ENCODE results near the gene DTX3L. TPM values are rescaled to one million over a fixed set of nuclear protein-coding genes. Genes with fewer than 3 reads are reported as not detected.
A peak's percentile ranks its signal among the peaks of the same experiment; 100 is the strongest.

Gene DTX3L
- total RNA-seq, 1 experiment from 2014 or later, result 41.7 TPM

GRCh38 chr3:122612696-122613095 is 48.6 kb downstream of the DTX3L start:
- no peak for DNase-seq
- Histone ChIP-seq H3F3A (ENCODE audit: insufficient read depth, low read depth) (no peaks in the 10 kb centered on the region; the same call in 1 of the 2 replicates), H3K79me2 (ENCODE audit: low read depth) (no peaks in the 10 kb centered on the region), H3K36me3 (ENCODE audit: low read depth) (no peaks in the 10 kb centered on the region), H3K9me2 (ENCODE audit: insufficient read depth) (no peaks in the 10 kb centered on the region; the same call in 1 of the 2 replicates), H3K4me1 (replicated peaks; ENCODE audit: insufficient read depth) (peaks cover 7% of the 10 kb centered on the region; the same call in 1 of the 2 replicates), H2AFZ (no peak overlapping the region), H3K9me3 (ENCODE audit: insufficient read depth, low read depth) (no peaks in the 10 kb centered on the region), H3K27ac (no peak overlapping the region), H4K20me1 (ENCODE audit: insufficient read depth) (no peaks in the 10 kb centered on the region), H3K4me2 (no peak overlapping the region), H3K4me3 (no peak overlapping the region), H3K27me3 (ENCODE audit: insufficient read depth, low read depth) (no peaks in the 10 kb centered on the region)
- intact Hi-C loops (cut with micrococcal nuclease; ENCODE audit: unreplicated experiment), result no loop called here
- ChIA-PET POLR2A (ENCODE audit: unreplicated experiment) (no interaction called here), CTCF (no interaction called here)
- BruUV-seq (replicated peaks), result no TSS peak
- TF ChIP-seq EZH2 (IDR thresholded peaks at IDR 0.05; ENCODE audit: low read depth), result no peak
- TF ChIP-seq CTCF (conservative IDR thresholded peaks at IDR 0.05), result no peak

DNA sequence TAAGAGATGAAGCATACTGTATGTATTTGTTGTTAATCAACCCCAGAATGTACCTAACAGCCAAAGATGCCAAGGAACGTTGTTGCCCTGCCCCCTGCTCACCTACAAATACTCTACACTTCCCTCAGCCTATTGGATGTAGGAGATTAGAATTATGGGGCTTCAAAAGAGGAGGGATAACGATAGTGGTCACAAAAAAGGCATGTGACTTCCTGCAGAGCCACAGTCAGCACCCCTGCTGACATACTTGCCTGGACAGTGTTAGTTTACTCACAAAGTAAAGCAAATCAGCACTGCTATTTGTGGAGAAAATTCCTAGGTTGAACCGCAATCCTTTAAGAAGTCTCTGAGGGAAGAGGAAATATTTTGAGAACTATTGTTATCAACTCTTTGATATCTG is 51.2 kb downstream of the DTX3L start:
- H2AFZ ChIP-seq, result peak overlapping the region; percentile 64
- no peaks in the 10 kb centered on the region for H3K36me3 ChIP-seq (ENCODE audit: low read depth)
- no peak overlapping the region for H3K4me2 ChIP-seq
- H3K79me2 ChIP-seq (ENCODE audit: low read depth), result no peaks in the 10 kb centered on the region
- BruUV-seq (replicated peaks), result no TSS peak
- no peaks in the 10 kb centered on the region; the same call in 1 of the 2 replicates for H3F3A ChIP-seq (ENCODE audit: insufficient read depth, low read depth)
- H3K4me1 ChIP-seq (replicated peaks; ENCODE audit: insufficient read depth), result no peaks in the 10 kb centered on the region
- no peaks in the 10 kb centered on the region for H3K27me3 ChIP-seq (ENCODE audit: insufficient read depth, low read depth)
- H4K20me1 ChIP-seq (ENCODE audit: insufficient read depth), result no peaks in the 10 kb centered on the region
- ChIA-PET CTCF (no interaction called here), POLR2A (ENCODE audit: unreplicated experiment) (no interaction called here)
- H3K9me3 ChIP-seq (ENCODE audit: insufficient read depth, low read depth), result no peaks in the 10 kb centered on the region
- intact Hi-C loops (cut with micrococcal nuclease; ENCODE audit: unreplicated experiment), result no loop called here
- no peak overlapping the region for H3K4me3 ChIP-seq
- TF ChIP-seq CTCF (conservative IDR thresholded peaks at IDR 0.05), result no peak
- TF ChIP-seq EZH2 (IDR thresholded peaks at IDR 0.05; ENCODE audit: low read depth), result no peak
- no peak overlapping the region for H3K27ac ChIP-seq
- no peak for DNase-seq
- no peaks in the 10 kb centered on the region; the same call in 1 of the 2 replicates for H3K9me2 ChIP-seq (ENCODE audit: insufficient read depth)

DNA sequence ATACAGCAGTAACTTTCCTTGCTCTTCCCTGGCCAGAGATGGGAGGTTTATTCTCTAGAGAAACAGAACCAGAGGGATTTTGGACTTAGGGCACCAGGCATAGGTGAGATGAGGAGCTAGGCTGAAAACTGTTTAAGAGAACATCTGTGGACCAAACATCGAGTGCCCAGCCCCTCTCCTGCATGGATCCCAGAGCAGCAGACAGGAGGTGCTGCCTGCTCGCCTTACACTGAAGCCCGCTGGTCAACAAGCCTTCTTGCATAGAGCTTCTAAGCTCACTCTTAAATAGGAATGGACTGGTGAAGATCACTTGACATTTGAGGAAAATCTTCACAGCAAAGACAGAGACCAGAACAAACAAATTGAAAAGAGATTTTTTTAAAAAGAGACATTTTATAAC is 54.5 kb downstream of the DTX3L start:
- H3K4me2 ChIP-seq, result no peak overlapping the region
- H3F3A ChIP-seq (ENCODE audit: insufficient read depth, low read depth), result no peaks in the 10 kb centered on the region
- H3K4me3 ChIP-seq, result no peak overlapping the region
- no peaks in the 10 kb centered on the region for H3K79me2 ChIP-seq (ENCODE audit: low read depth)
- H3K27me3 ChIP-seq (ENCODE audit: insufficient read depth, low read depth), result no peaks in the 10 kb centered on the region
- no peak for DNase-seq
- no peaks in the 10 kb centered on the region for H3K36me3 ChIP-seq (ENCODE audit: low read depth)
- H2AFZ ChIP-seq, result no peak overlapping the region; the same call in 1 of the 2 replicates
- H3K9me3 ChIP-seq (ENCODE audit: insufficient read depth, low read depth), result no peaks in the 10 kb centered on the region
- ChIA-PET CTCF (no interaction called here), POLR2A (ENCODE audit: unreplicated experiment) (no interaction called here)
- intact Hi-C loops (cut with micrococcal nuclease; ENCODE audit: unreplicated experiment), result no loop called here
- no peaks in the 10 kb centered on the region for H3K9me2 ChIP-seq (ENCODE audit: insufficient read depth)
- no peaks in the 10 kb centered on the region for H4K20me1 ChIP-seq (ENCODE audit: insufficient read depth)
- H3K27ac ChIP-seq, result no peak overlapping the region
- no TSS peak for BruUV-seq (replicated peaks)
- no peaks in the 10 kb centered on the region for H3K4me1 ChIP-seq (replicated peaks; ENCODE audit: insufficient read depth)
- no peak for TF ChIP-seq EZH2 (IDR thresholded peaks at IDR 0.05; ENCODE audit: low read depth)
- TF ChIP-seq CTCF (conservative IDR thresholded peaks at IDR 0.05), result no peak
